K562 (cell line): ENCODE data around the gene MYO3B. TPM values are rescaled to one million over a fixed set of nuclear protein-coding genes. Genes with fewer than 3 reads are reported as not detected.

Source experiments
- ATAC-seq: fragments of 200-7000 bp; cut with Tn5 transposase; 3 replicates; pipeline ENCODE4 v1.9.1; 2020; ENCODE audit warnings: moderate library complexity
- BruUV-seq: library from RNA; stranded (reverse); fragments of 400-500 nt; replicated peaks from 2 replicates; lab custom pipeline; 2021; lab: Mats Ljungman, UMichigan
- CTCF ChIA-PET: fragments of 300-600 bp; formaldehyde crosslinking; extraction: SDS; loops from one replicate; lab custom pipeline; 2021; ENCODE audit warnings: low intra/inter-chr PET ratio; lab: Yijun Ruan, JAX
- POLR2A ChIA-PET: fragments of 300-600, 350-650 bp; sonication (Branson Sonifier 250); formaldehyde crosslinking; extraction: SDS; loops from one replicate; lab custom pipeline; 2021; ENCODE audit warnings: antibody characterized with exemption, inconsistent platforms; lab: Yijun Ruan, JAX
- DNase-seq, 4 experiments: peaks; one replicate each; pipeline versions ENCODE4 v3.0.0 to v3.0.0-alpha.2; 2011 to 2018; ENCODE audit warnings: low spot score in 3 of 4, mixed read lengths in 3 of 4; ENCODE audit errors: extremely low read depth in 1 of 4
- FAIRE-seq: peaks from 2 replicates; lab custom pipeline; 2011; peaks lifted over from hg19 to GRCh38; lab: Jason Lieb, UNC
- H2AFZ ChIP-seq: 2 replicates; pipeline ENCODE4 v1.6.0; 2011; ENCODE audit warnings: low read depth, low read length, control low read depth, inconsistent platforms
- H3K27ac ChIP-seq: fragments of 200-600 bp; 3 replicates; pipeline ENCODE4 v1.8.0; 2011; ENCODE audit warnings: low read depth, mild to moderate bottlenecking, control low read depth, inconsistent platforms, low read length, moderate library complexity, mixed read lengths; ENCODE audit errors: extremely low read depth
- H3K27me3 ChIP-seq, 2 experiments: fragments of 300-600 bp in 1 of 2; 2 replicates in 1 of 2; 3 replicates in 1 of 2; pipeline versions ENCODE4 v1.6.0 to v1.8.0; 2011; ENCODE audit warnings: inconsistent platforms in 2 of 2, low read length in 2 of 2, mild to moderate bottlenecking in 1 of 2, mixed read lengths in 1 of 2, moderate library complexity in 1 of 2; ENCODE audit not compliant: control insufficient read depth in 2 of 2, insufficient read depth in 2 of 2
- H3K36me3 ChIP-seq: fragments of 300-600 bp; 3 replicates; pipeline ENCODE4 v1.8.0; 2011; ENCODE audit warnings: mild to moderate bottlenecking, low read length, inconsistent platforms; ENCODE audit not compliant: control insufficient read depth, insufficient read depth
- H3K4me1 ChIP-seq, 2 experiments: fragments of 200-600 bp in 1 of 2; replicated peaks in 1 of 2; 2 replicates in 1 of 2; 3 replicates in 1 of 2; pipeline versions ENCODE4 v1.5.1 to v1.8.0; 2011; ENCODE audit warnings: inconsistent platforms in 2 of 2, low read length in 2 of 2, mild to moderate bottlenecking in 1 of 2, mixed read lengths in 1 of 2, moderate library complexity in 1 of 2; ENCODE audit not compliant: control insufficient read depth in 2 of 2, insufficient read depth in 2 of 2
- H3K4me2 ChIP-seq: 2 replicates; pipeline ENCODE4 v1.6.1; 2011; ENCODE audit warnings: low read length, control low read depth, inconsistent platforms, mixed read lengths; ENCODE audit not compliant: insufficient read depth
- H3K4me3 ChIP-seq: fragments of 200-600 bp; sonication (generic), shearing (Covaris generic); 2 replicates; pipeline ENCODE4 v1.5.1; 2016; ENCODE audit warnings: control low read depth, inconsistent platforms
- H3K79me2 ChIP-seq: fragments of 200-600 bp; 3 replicates; pipeline ENCODE4 v1.8.0; 2011; ENCODE audit warnings: low read length, inconsistent platforms; ENCODE audit not compliant: control insufficient read depth, insufficient read depth
- H3K9ac ChIP-seq, 2 experiments: 2 replicates each; pipeline versions ENCODE4 v1.6.0 to v1.6.1; 2011; ENCODE audit warnings: low read depth in 2 of 2, low read length in 2 of 2, control low read depth in 1 of 2, inconsistent platforms in 1 of 2, mild to moderate bottlenecking in 1 of 2, mixed read lengths in 1 of 2; ENCODE audit not compliant: insufficient read depth in 1 of 2
- H3K9me1 ChIP-seq: one replicate; pipeline ENCODE4 v1.6.0; 2011; ENCODE audit warnings: inconsistent platforms, mild to moderate bottlenecking, low read length, moderate library complexity; ENCODE audit not compliant: control insufficient read depth, insufficient read depth
- H3K9me3 ChIP-seq: replicated peaks from 2 replicates; pipeline ENCODE4 v1.5.1; 2011; ENCODE audit warnings: low read depth, low read length, inconsistent platforms; ENCODE audit not compliant: control insufficient read depth, insufficient read depth
- H4K20me1 ChIP-seq: replicated peaks from 2 replicates; pipeline ENCODE4 v1.6.1; 2011; ENCODE audit warnings: low read length, inconsistent platforms, mixed read lengths; ENCODE audit not compliant: control insufficient read depth, insufficient read depth
- BCOR ChIP-seq: fragments of 450-650 bp; IDR thresholded peaks from 2 replicates; pipeline ENCODE4 v1.6.1; 2016
- CEBPG ChIP-seq, 3 experiments: fragments of 200-800 bp in 1 of 3; sonication (Bioruptor generic) in 1 of 3; sonication (generic) in 1 of 3; formaldehyde crosslinking in 1 of 3; IDR thresholded peaks in 2 of 3; conservative IDR thresholded peaks in 1 of 3; 2 replicates each; pipeline versions ENCODE4 v1.6.1 to v1.8.0; 2016 to 2022; ENCODE audit warnings: missing compliant biosample characterization in 2 of 3, missing genetic modification characterization in 2 of 3, mild to moderate bottlenecking in 1 of 3, missing genetic modification reagents in 1 of 3
- ETV1 ChIP-seq: fragments of 450-650 bp; conservative IDR thresholded peaks from 2 replicates; pipeline ENCODE4 v1.6.1; 2016; ENCODE audit warnings: missing genetic modification characterization, control low read depth, low read depth, missing compliant biosample characterization
- HEY1 ChIP-seq: fragments of 250-450 bp; sonication (Bioruptor Pico); IDR thresholded peaks from 2 replicates; pipeline ENCODE4 v1.5.0; 2020; ENCODE audit warnings: mild to moderate bottlenecking, moderate library complexity, borderline replicate concordance
- SLC30A9 ChIP-seq: fragments of 250-450 bp; sonication (Bioruptor Pico); IDR thresholded peaks from 2 replicates; pipeline ENCODE4 v1.8.0; 2022; ENCODE audit warnings: mild to moderate bottlenecking, moderate library complexity
- ZBED1 ChIP-seq: IDR thresholded peaks from 2 replicates; pipeline ENCODE4 v1.6.1; 2014
- ZNF263 ChIP-seq: sonication (generic); formaldehyde crosslinking; IDR thresholded peaks from 2 replicates; pipeline ENCODE4 v1.8.0; 2022; ENCODE audit warnings: mild to moderate bottlenecking, missing genetic modification reagents, borderline replicate concordance
- WGBS: fragments of 100-300 bp; shearing (Covaris generic); methylation state at CpG from one replicate; pipeline ENCODE4 v1.1.6; 2016; ENCODE audit warnings: low coverage, mixed read lengths; ENCODE audit not compliant: insufficient coverage; ENCODE audit errors: missing lambda C conversion rate; 5-methylcytosine and 5-hydroxymethylcytosine counted together
- in situ Hi-C: fragments of 300-500 bp; cut with MboI; formaldehyde crosslinking; loops from 4 replicates; pipeline ENCODE4 v1.15.0; 2018; ENCODE audit warnings: inconsistent platforms, mixed read lengths
- intact Hi-C: fragments of 100-400 bp; cut with micrococcal nuclease; formaldehyde crosslinking; loops from 2 replicates; pipeline ENCODE4 v1.14.2; 2022
- polyA plus RNA-seq, 8 experiments: library from polyadenylated mRNA; depleted of rRNA in 4 of 8; stranded (reverse) in 5 of 8; unstranded in 3 of 8; fragments of >200 nt; fragmentation: Nextera tagmentation in 2 of 8; fragmentation: Illumina TruSeq in 1 of 8; extraction: Ambion mirVana in 2 of 8; extraction: Trizol in 1 of 8; gene quantifications; 2 replicates each; pipeline versions ENCODE4 v1.2.1 to v1.2.3, GENCODE V29; 2011 to 2014; ENCODE audit warnings: inconsistent platforms in 1 of 8, missing spikeins in 1 of 8
- total RNA-seq, 7 experiments: library from RNA; depleted of rRNA in 6 of 7; stranded (reverse); fragments of >200 nt in 6 of 7; fragmentation: Illumina TruSeq in 2 of 7; extraction: Trizol in 2 of 7; gene quantifications; 2 replicates each; pipeline versions ENCODE4 v1.2.1 to v1.2.3, GENCODE V29; 2011 to 2021; ENCODE audit warnings: low replicate concordance in 1 of 7
- TF ChIP-seq, protein P1 (sequence below): sonication (generic); formaldehyde crosslinking; IDR thresholded peaks from 2 replicates; pipeline ENCODE4 v1.8.1; 2023; ENCODE audit warnings: mild to moderate bottlenecking, missing genetic modification reagents
- TF ChIP-seq, protein P2 (sequence below), 2 experiments: fragments of 450-650 bp in 1 of 2; sonication (generic) in 1 of 2; formaldehyde crosslinking in 1 of 2; IDR thresholded peaks in 1 of 2; conservative IDR thresholded peaks in 1 of 2; 2 replicates each; pipeline versions ENCODE4 v1.6.1 to v1.8.1; 2016 to 2023; ENCODE audit warnings: mild to moderate bottlenecking in 2 of 2, moderate library complexity in 2 of 2, inconsistent platforms in 1 of 2, missing genetic modification reagents in 1 of 2

MYO3B gene
- total and polyA plus RNA-seq, 9 of the 15 experiments (the other 6 are each of a cell fraction or from before 2014, with no cell fraction given): 2.7 to 6.5 (median 3.6) TPM

DNA sequence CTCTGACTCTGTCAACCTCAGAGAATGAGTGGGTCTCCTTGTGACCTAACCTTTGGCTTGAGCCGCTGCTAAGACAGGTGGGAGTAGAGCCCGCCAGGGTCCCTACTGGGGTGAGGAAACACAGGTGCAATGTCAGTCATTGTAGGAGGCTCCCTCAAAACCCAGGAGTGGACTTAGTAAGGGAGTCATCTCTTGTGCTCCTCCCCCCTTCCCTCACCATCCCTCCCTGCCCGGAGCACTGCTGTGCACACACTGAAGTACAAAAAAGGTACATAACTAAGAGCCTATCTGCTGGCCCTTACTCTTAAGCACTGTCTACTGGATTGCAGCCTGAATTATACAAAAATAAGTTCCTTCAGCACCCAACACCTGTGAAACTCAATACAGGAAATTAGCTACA is 77.2 kb downstream of the MYO3B start:
- Histone ChIP-seq H3K9ac (no peak overlapping the region; a peak in 1 of 4 replicates), H3K4me3 (no peak overlapping the region), H3K27ac (no peak overlapping the region), H4K20me1 (no peaks in the 10 kb centered on the region), H3K4me2 (no peak overlapping the region), H3K4me1 (peaks cover 12 to 35% of the 10 kb centered on the region in 2 experiments), H3K27me3 (no peaks in the 10 kb centered on the region), H3K9me3 (peaks cover 9% of the 10 kb centered on the region), H2AFZ (no peak overlapping the region), H3K79me2 (no peaks in the 10 kb centered on the region), H3K36me3 (no peaks in the 10 kb centered on the region), H3K9me1 (no peaks in the 10 kb centered on the region)
- CTCF ChIA-PET: no interaction called here
- POLR2A ChIA-PET: interaction anchor here (0.8 to 1.3 kb wide), 4 partner anchors 9 to 275 kb away, joined by 3 to 4 read pairs (median 4); no protein-coding TSS in a partner anchor
- no peak for TF ChIP-seq SLC30A9
- no peak; the same call in 1 of the 2 replicates for TF ChIP-seq CEBPG (CRISPR knock-in tag; IDR thresholded peaks at IDR 0.05)
- 0 out of 4 replicates have a peak, but pooled peaks of 1 of the 2 experiments have one; percentile 7 for TF ChIP-seq CEBPG (tag; conservative IDR thresholded peaks at IDR 0.05 in 1 of 2, IDR thresholded peaks at IDR 0.05 in 1 of 2)
- TF ChIP-seq ZBED1: no peak
- TF ChIP-seq ETV1 (tag): no peak
- 0 out of 2 replicates have a peak, but pooled peaks have one; percentile 17 for TF ChIP-seq HEY1
- TF ChIP-seq, protein P1, sequence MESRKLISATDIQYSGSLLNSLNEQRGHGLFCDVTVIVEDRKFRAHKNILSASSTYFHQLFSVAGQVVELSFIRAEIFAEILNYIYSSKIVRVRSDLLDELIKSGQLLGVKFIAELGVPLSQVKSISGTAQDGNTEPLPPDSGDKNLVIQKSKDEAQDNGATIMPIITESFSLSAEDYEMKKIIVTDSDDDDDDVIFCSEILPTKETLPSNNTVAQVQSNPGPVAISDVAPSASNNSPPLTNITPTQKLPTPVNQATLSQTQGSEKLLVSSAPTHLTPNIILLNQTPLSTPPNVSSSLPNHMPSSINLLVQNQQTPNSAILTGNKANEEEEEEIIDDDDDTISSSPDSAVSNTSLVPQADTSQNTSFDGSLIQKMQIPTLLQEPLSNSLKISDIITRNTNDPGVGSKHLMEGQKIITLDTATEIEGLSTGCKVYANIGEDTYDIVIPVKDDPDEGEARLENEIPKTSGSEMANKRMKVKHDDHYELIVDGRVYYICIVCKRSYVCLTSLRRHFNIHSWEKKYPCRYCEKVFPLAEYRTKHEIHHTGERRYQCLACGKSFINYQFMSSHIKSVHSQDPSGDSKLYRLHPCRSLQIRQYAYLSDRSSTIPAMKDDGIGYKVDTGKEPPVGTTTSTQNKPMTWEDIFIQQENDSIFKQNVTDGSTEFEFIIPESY: 0 out of 2 replicates have a peak, but pooled peaks have one; percentile 32
- TF ChIP-seq BCOR: no peak
- TF ChIP-seq, protein P2, sequence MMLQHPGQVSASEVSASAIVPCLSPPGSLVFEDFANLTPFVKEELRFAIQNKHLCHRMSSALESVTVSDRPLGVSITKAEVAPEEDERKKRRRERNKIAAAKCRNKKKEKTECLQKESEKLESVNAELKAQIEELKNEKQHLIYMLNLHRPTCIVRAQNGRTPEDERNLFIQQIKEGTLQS (IDR thresholded peaks at IDR 0.05): peak; percentile 41; the same call in 1 of the 2 replicates
- TF ChIP-seq, protein P2 (CRISPR knock-in tag; conservative IDR thresholded peaks at IDR 0.05): no peak
- TF ChIP-seq ZNF263: peak; percentile 71
- FAIRE-seq (no peak), DNase-seq (no peak), ATAC-seq (peak; percentile 63)
- in situ Hi-C loops (no loop called here), intact Hi-C loops (no loop called here)
- BruUV-seq: no TSS peak
- WGBS: 71% methylated on average over 3 of the region's 3 CpGs
